Activated B cell treated with CpG ODN at 0.5 μM for 24 hours (primary cell): Measurements from ENCODE around the gene NPFF. TPM values are rescaled to one million over a fixed set of nuclear protein-coding genes. Genes with fewer than 3 reads are reported as not detected.

ENCODE experiments used
- ATAC-seq: fragments of 200-7000 bp; cut with Tn5 transposase; one replicate; pipeline ENCODE4 v1.10.0; 2021; ENCODE audit warnings: low read depth, mild to moderate bottlenecking, moderate library complexity
- CTCF ChIA-PET: fragments of 350-600 bp; sonication (Branson Sonifier 250); formaldehyde crosslinking; loops from one replicate; lab custom pipeline; 2021; ENCODE audit warnings: antibody characterized with exemption; lab: Charles Lee
- POLR2A ChIA-PET: fragments of 350-600 bp; sonication (Branson Sonifier 250); formaldehyde crosslinking; loops from one replicate; lab custom pipeline; 2021; ENCODE audit warnings: antibody characterized with exemption; lab: Charles Lee
- DNase-seq: peaks from one replicate; pipeline ENCODE4 v3.0.0; 2022
- H3K27ac Mint-ChIP-seq: one replicate; pipeline ENCODE4 v1.8.0; 2020; ENCODE audit warnings: mixed read lengths
- H3K27me3 Mint-ChIP-seq: one replicate; pipeline ENCODE4 v1.8.0; 2021; ENCODE audit warnings: mixed read lengths
- H3K36me3 Mint-ChIP-seq: one replicate; pipeline ENCODE4 v1.8.0; 2021; ENCODE audit warnings: low read depth, mixed read lengths
- H3K4me1 Mint-ChIP-seq: one replicate; pipeline ENCODE4 v1.8.0; 2021; ENCODE audit warnings: mixed read lengths
- H3K4me3 Mint-ChIP-seq: one replicate; pipeline ENCODE4 v1.8.0; 2020; ENCODE audit warnings: mild to moderate bottlenecking, mixed read lengths
- H3K9me3 Mint-ChIP-seq: one replicate; pipeline ENCODE4 v1.8.0; 2020; ENCODE audit warnings: mixed read lengths
- CTCF ChIP-seq: fragments of 200-600 bp; IDR thresholded peaks from one replicate; pipeline ENCODE4 v1.8.0; 2022; ENCODE audit warnings: antibody characterized with exemption, mild to moderate bottlenecking
- intact Hi-C: fragments of 100-400 bp; cut with micrococcal nuclease; formaldehyde crosslinking; loops from one replicate; pipeline ENCODE4 v1.15.1; 2024
- total RNA-seq: library from RNA; stranded (reverse); gene quantifications from 2 replicates; pipeline ENCODE4 v1.2.3, GENCODE V29; 2022

NPFF gene
- total RNA-seq, 1 donor from 2014 or later = not detected

- H3K4me3 Mint-ChIP-seq = no peak overlapping the region
- H3K27me3 Mint-ChIP-seq = no peaks in the 10 kb centered on the region
- no peaks in the 10 kb centered on the region for H3K4me1 Mint-ChIP-seq
- H3K36me3 Mint-ChIP-seq = peaks cover 67% of the 10 kb centered on the region
- intact Hi-C loops = no loop called here
- ATAC-seq = no peak
- H3K9me3 Mint-ChIP-seq = no peaks in the 10 kb centered on the region
- DNase-seq = no peak
- POLR2A ChIA-PET = no interaction called here
- H3K27ac Mint-ChIP-seq = no peak overlapping the region
- TF ChIP-seq CTCF = no peak
- CTCF ChIA-PET = interaction anchor here (0.6 kb wide), 1 partner anchor 14 kb away, joined by 3 read pairs; no protein-coding TSS in a partner anchor
These were observed 15.8 kb upstream of the NPFF start for GRCh38 chr12:53523131-53523530.

- H3K27ac Mint-ChIP-seq = no peak overlapping the region
- no peak for TF ChIP-seq CTCF
- DNase-seq = no peak
- POLR2A ChIA-PET = no interaction called here
- H3K4me1 Mint-ChIP-seq = no peaks in the 10 kb centered on the region
- no peaks in the 10 kb centered on the region for H3K27me3 Mint-ChIP-seq
- CTCF ChIA-PET = interaction anchor here (1.0 kb wide), 1 partner anchor 166 kb away, joined by 4 read pairs; no protein-coding TSS in a partner anchor
- intact Hi-C loops = no loop called here
- H3K9me3 Mint-ChIP-seq = no peaks in the 10 kb centered on the region
- H3K4me3 Mint-ChIP-seq = no peak overlapping the region
- peaks cover 78% of the 10 kb centered on the region for H3K36me3 Mint-ChIP-seq
- ATAC-seq = no peak
These were observed 11.1 kb upstream of the NPFF start for GRCh38 chr12:53518381-53518780.

- peaks cover 74% of the 10 kb centered on the region for H3K36me3 Mint-ChIP-seq
- H3K27me3 Mint-ChIP-seq = no peaks in the 10 kb centered on the region
- no peak for TF ChIP-seq CTCF
- ATAC-seq = no peak
- no peak for DNase-seq
- POLR2A ChIA-PET = interaction anchor here (3.1 kb wide), 1 partner anchor 16 kb away, joined by 11 read pairs; the partner anchor contains the start of gene TARBP2
- H3K4me1 Mint-ChIP-seq = no peaks in the 10 kb centered on the region
- CTCF ChIA-PET = no interaction called here
- intact Hi-C loops = no loop called here
- no peak overlapping the region for H3K27ac Mint-ChIP-seq
- H3K9me3 Mint-ChIP-seq = no peaks in the 10 kb centered on the region
- no peak overlapping the region for H3K4me3 Mint-ChIP-seq
These were observed 9.6 kb upstream of the NPFF start for GRCh38 chr12:53516758-53517455.

GRCh38 chr12:53515291-53515680, 8.0 kb upstream of the NPFF start:
- no peaks in the 10 kb centered on the region for H3K9me3 Mint-ChIP-seq
- H3K4me1 Mint-ChIP-seq = no peaks in the 10 kb centered on the region
- intact Hi-C loops = no loop called here
- TF ChIP-seq CTCF = no peak
- ChIA-PET POLR2A (interaction anchor here (3.1 kb wide), 1 partner anchor 14 kb away, joined by 11 read pairs; the partner anchor contains the start of gene TARBP2), CTCF (no interaction called here)
- DNase-seq (no peak), ATAC-seq (no peak)
- peaks cover 71% of the 10 kb centered on the region for H3K36me3 Mint-ChIP-seq
- H3K4me3 Mint-ChIP-seq = no peak overlapping the region
- no peaks in the 10 kb centered on the region for H3K27me3 Mint-ChIP-seq
- H3K27ac Mint-ChIP-seq = no peak overlapping the region

- ChIA-PET CTCF (no interaction called here), POLR2A (interaction anchor here (3.1 kb wide), 1 partner anchor 14 kb away, joined by 11 read pairs; the partner anchor contains the start of gene TARBP2)
- H3K4me1 Mint-ChIP-seq = no peaks in the 10 kb centered on the region
- no peaks in the 10 kb centered on the region for H3K27me3 Mint-ChIP-seq
- H3K27ac Mint-ChIP-seq = no peak overlapping the region
- no peak for ATAC-seq
- intact Hi-C loops = no loop called here
- peaks cover 66% of the 10 kb centered on the region for H3K36me3 Mint-ChIP-seq
- no peak for DNase-seq
- no peak for TF ChIP-seq CTCF
- H3K9me3 Mint-ChIP-seq = no peaks in the 10 kb centered on the region
- no peak overlapping the region for H3K4me3 Mint-ChIP-seq
These were observed 7.5 kb upstream of the NPFF start for GRCh38 chr12:53514628-53515290.
